ENCODE measurements around the gene PRKCE. TPM values are rescaled to one million over a fixed set of nuclear protein-coding genes. Genes with fewer than 3 reads are reported as not detected.

The PRKCE gene
- polyA plus RNA-seq, 3 donors = 1.3 to 7.7 (median 2.3) TPM

DNA sequence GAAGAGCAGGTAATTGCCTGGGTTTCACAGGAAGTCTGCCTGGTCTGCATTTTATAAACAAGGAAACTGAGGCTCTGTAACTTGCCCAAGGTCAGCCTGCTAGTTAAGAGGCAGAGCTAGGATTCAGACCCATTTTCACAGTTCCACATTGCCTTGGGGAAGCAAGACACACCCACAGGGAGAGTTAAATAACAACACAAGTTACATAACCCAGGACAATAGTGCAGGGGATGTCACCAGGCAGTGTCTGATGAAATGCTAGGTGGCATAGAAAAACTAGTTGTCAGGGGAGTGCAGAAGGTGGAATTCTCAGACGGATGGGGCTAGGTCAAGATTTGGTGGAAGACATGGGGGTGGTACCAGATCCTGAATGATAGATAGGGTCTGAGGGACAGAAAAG, 69.7 kb downstream of the PRKCE start:
- H3K9ac ChIP-seq (ENCODE audit: insufficient read depth, low read length, poor library complexity, severe bottlenecking) = no peak overlapping the region
- H3K36me3 Mint-ChIP-seq = peaks cover 2 to 5% of the 10 kb centered on the region in 2 donors
- peaks cover 45% of the 10 kb centered on the region for H3K4me1 Mint-ChIP-seq

DNA sequence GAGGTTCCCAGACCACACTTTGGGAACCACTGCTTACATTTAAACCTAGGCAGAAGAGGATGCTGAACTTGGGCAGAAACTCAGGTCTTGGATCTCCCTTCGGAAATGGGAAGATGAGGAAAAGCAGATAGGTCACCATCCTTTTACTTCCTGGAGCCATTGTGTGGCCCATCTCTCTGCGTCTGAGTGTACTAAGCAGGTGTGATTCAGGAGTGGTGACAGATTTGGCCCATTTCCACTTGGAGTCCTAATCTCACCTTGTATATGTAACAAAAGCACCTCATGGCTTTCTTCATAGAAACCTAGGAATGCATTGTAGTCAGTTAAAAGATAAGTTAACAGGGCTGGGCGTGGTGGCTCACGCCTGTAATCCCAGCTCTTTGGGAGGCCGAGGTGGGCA, 71.0 kb downstream of the PRKCE start:
- H3K36me3 Mint-ChIP-seq = peaks cover 0 to 5% of the 10 kb centered on the region in 2 donors
- no peak for DNase-seq
- TF ChIP-seq CTCF (IDR thresholded peaks at IDR 0.05) = no peak
- H3K27ac Mint-ChIP-seq = no peak overlapping the region
- H3K4me2 ChIP-seq (replicated peaks; ENCODE audit: extremely low read depth, low read length, poor library complexity, severe bottlenecking) = no peak overlapping the region
- H3K9ac ChIP-seq (ENCODE audit: insufficient read depth, low read length, poor library complexity, severe bottlenecking) = no peak overlapping the region
- H3K36me3 ChIP-seq (replicated peaks in 1 of 2; ENCODE audit: control insufficient read depth in 1 of 2, insufficient read depth in 2 of 2, low read length in 2 of 2) = no peaks in the 10 kb centered on the region
- WGBS (ENCODE audit: insufficient coverage) = no CpG with 5 or more reads among the region's 5 CpGs
- H3K4me1 ChIP-seq (ENCODE audit: control insufficient read depth in 1 of 2, insufficient read depth in 2 of 2, low read length in 2 of 2) = peaks cover 37 to 43% of the 10 kb centered on the region in 2 donors
- H3K4me3 ChIP-seq (replicated peaks in 1 of 3; ENCODE audit: low read depth in 2 of 3, low read length in 3 of 3) = no peak overlapping the region
- peaks cover 0 to under 1% (median 0%) of the 10 kb centered on the region in 7 donors for H3K9me3 Mint-ChIP-seq
- intact Hi-C loops (cut with micrococcal nuclease) = no loop called here
- H3K27me3 Mint-ChIP-seq (ENCODE audit: low read depth in 3 of 3) = peaks cover 0 to 2% (median 0%) of the 10 kb centered on the region in 3 donors
- no peak overlapping the region for H3K27ac ChIP-seq (ENCODE audit: low read depth in 1 of 2, low read length in 2 of 2)
- H3K79me2 ChIP-seq (ENCODE audit: insufficient read depth, low read length) = no peaks in the 10 kb centered on the region
- H3K9me3 ChIP-seq (replicated peaks in 1 of 2; ENCODE audit: control insufficient read depth in 1 of 2, insufficient read depth in 1 of 2, low read length in 2 of 2) = no peaks in the 10 kb centered on the region
- H3K4me3 Mint-ChIP-seq = no peak overlapping the region
- peaks cover 48% of the 10 kb centered on the region for H3K4me1 Mint-ChIP-seq
- H3K27me3 ChIP-seq (ENCODE audit: control insufficient read depth in 2 of 2, insufficient read depth in 2 of 2, low read length in 2 of 2) = no peaks in the 10 kb centered on the region
- no peak overlapping the region for H2AFZ ChIP-seq (ENCODE audit: insufficient read depth, low read depth, low read length, poor library complexity, severe bottlenecking)
- no peaks in the 10 kb centered on the region for H4K20me1 ChIP-seq (ENCODE audit: insufficient read depth, low read length)

More for the DNA sequence above, 69.7 kb downstream of the PRKCE start:
- no peaks in the 10 kb centered on the region for H3K9me3 ChIP-seq (replicated peaks in 1 of 2; ENCODE audit: control insufficient read depth in 1 of 2, insufficient read depth in 1 of 2, low read length in 2 of 2)
- peak in 2 of 3 donors; percentile 14 to 51 for DNase-seq
- H3K4me2 ChIP-seq (replicated peaks; ENCODE audit: extremely low read depth, low read length, poor library complexity, severe bottlenecking) = no peak overlapping the region
- Mint-ChIP-seq H3K27me3 (ENCODE audit: low read depth in 3 of 3) (peaks cover 0 to 2% (median 0%) of the 10 kb centered on the region in 3 donors), H3K27ac (peak overlapping the region in 5 of 7 donors; percentile 45 to 84 (median 64)), H3K9me3 (peaks cover 8 to 11% (median 9%) of the 10 kb centered on the region in 7 donors), H3K4me3 (no peak overlapping the region)
- H3K4me3 ChIP-seq (replicated peaks in 1 of 3; ENCODE audit: low read depth in 2 of 3, low read length in 3 of 3) = no peak overlapping the region
- no peaks in the 10 kb centered on the region for H4K20me1 ChIP-seq (ENCODE audit: insufficient read depth, low read length)
- H3K79me2 ChIP-seq (ENCODE audit: insufficient read depth, low read length) = no peaks in the 10 kb centered on the region
- no peak overlapping the region for H3K27ac ChIP-seq (ENCODE audit: low read depth in 1 of 2, low read length in 2 of 2)
- no peaks in the 10 kb centered on the region for H3K36me3 ChIP-seq (replicated peaks in 1 of 2; ENCODE audit: control insufficient read depth in 1 of 2, insufficient read depth in 2 of 2, low read length in 2 of 2)
- H3K4me1 ChIP-seq (ENCODE audit: control insufficient read depth in 1 of 2, insufficient read depth in 2 of 2, low read length in 2 of 2) = peaks cover 36 to 37% of the 10 kb centered on the region in 2 donors
- no peak for TF ChIP-seq CTCF (IDR thresholded peaks at IDR 0.05)
- WGBS (ENCODE audit: insufficient coverage) = no CpG with 5 or more reads among the region's 1 CpG
- no peak overlapping the region for H2AFZ ChIP-seq (ENCODE audit: insufficient read depth, low read depth, low read length, poor library complexity, severe bottlenecking)
- H3K27me3 ChIP-seq (ENCODE audit: control insufficient read depth in 2 of 2, insufficient read depth in 2 of 2, low read length in 2 of 2) = no peaks in the 10 kb centered on the region
- intact Hi-C loops (cut with micrococcal nuclease) = no loop called here
